Trophoblast cell (in vitro differentiated cells and primary cell): ENCODE measurements around the gene CGNL1.
A peak's percentile ranks its signal among the peaks of the same experiment; 100 is the strongest.

Experiments
- DNase-seq, 2 donors: peaks; one replicate each; pipeline ENCODE4 v3.0.0-alpha.2; 2016
- H2AFZ ChIP-seq: 2 replicates; pipeline ENCODE4 v1.6.1; 2013; ENCODE audit warnings: low read length, moderate library complexity, mild to moderate bottlenecking; ENCODE audit not compliant: insufficient read depth, poor library complexity
- H2AK5ac ChIP-seq: 2 replicates; pipeline ENCODE4 v1.6.1; 2013; ENCODE audit warnings: mild to moderate bottlenecking, low read length
- H2BK120ac ChIP-seq: 2 replicates; pipeline ENCODE4 v1.6.1; 2013; ENCODE audit warnings: low read length, mild to moderate bottlenecking, moderate library complexity; ENCODE audit not compliant: insufficient read depth, poor library complexity
- H2BK12ac ChIP-seq: 2 replicates; pipeline ENCODE4 v1.6.1; 2013; ENCODE audit warnings: mild to moderate bottlenecking, low read length, moderate library complexity
- H2BK5ac ChIP-seq: 2 replicates; pipeline ENCODE4 v1.6.1; 2013; ENCODE audit warnings: low read length, low read depth, moderate library complexity, mild to moderate bottlenecking; ENCODE audit not compliant: poor library complexity
- H3K14ac ChIP-seq: 2 replicates; pipeline ENCODE4 v1.6.1; 2013; ENCODE audit warnings: mild to moderate bottlenecking, low read length
- H3K18ac ChIP-seq: 2 replicates; pipeline ENCODE4 v1.6.1; 2013; ENCODE audit warnings: mild to moderate bottlenecking, low read length
- H3K23ac ChIP-seq: 2 replicates; pipeline ENCODE4 v1.6.1; 2013; ENCODE audit warnings: low read length
- H3K27ac ChIP-seq: 2 replicates; pipeline ENCODE4 v1.5.1; 2013; ENCODE audit warnings: low read depth, mild to moderate bottlenecking, inconsistent platforms, low read length, moderate library complexity
- H3K27me3 ChIP-seq: 2 replicates; pipeline ENCODE4 v1.6.1; 2013; ENCODE audit warnings: inconsistent platforms, mild to moderate bottlenecking, low read length, moderate library complexity; ENCODE audit not compliant: insufficient read depth
- H3K36me3 ChIP-seq, 2 experiments: 1 replicate in 1 of 2; 2 replicates in 1 of 2; pipeline ENCODE4 v1.6.1; 2013; ENCODE audit warnings: low read length in 2 of 2, mild to moderate bottlenecking in 2 of 2, moderate library complexity in 1 of 2; ENCODE audit not compliant: insufficient read depth in 2 of 2, control insufficient read depth in 1 of 2
- H3K4ac ChIP-seq: 2 replicates; pipeline ENCODE4 v1.6.1; 2013; ENCODE audit warnings: low read depth, mild to moderate bottlenecking, low read length, moderate library complexity
- H3K4me1 ChIP-seq, 2 experiments: 1 replicate in 1 of 2; 2 replicates in 1 of 2; pipeline ENCODE4 v1.6.1; 2013; ENCODE audit warnings: low read length in 2 of 2, mild to moderate bottlenecking in 2 of 2, moderate library complexity in 1 of 2; ENCODE audit not compliant: insufficient read depth in 2 of 2, control insufficient read depth in 1 of 2
- H3K4me2 ChIP-seq: 2 replicates; pipeline ENCODE4 v1.6.1; 2013; ENCODE audit warnings: inconsistent platforms, mild to moderate bottlenecking, low read length, moderate library complexity
- H3K4me3 ChIP-seq: 2 replicates; pipeline ENCODE4 v1.5.1; 2013; ENCODE audit warnings: mild to moderate bottlenecking, low read depth, low read length, inconsistent platforms
- H3K79me1 ChIP-seq: one replicate; pipeline ENCODE4 v1.6.1; 2013; ENCODE audit warnings: low read length
- H3K79me2 ChIP-seq: 2 replicates; pipeline ENCODE4 v1.6.1; 2013; ENCODE audit warnings: low read length, mild to moderate bottlenecking; ENCODE audit not compliant: control insufficient read depth, insufficient read depth, poor library complexity
- H3K9ac ChIP-seq: 2 replicates; pipeline ENCODE4 v1.6.1; 2013; ENCODE audit warnings: mild to moderate bottlenecking, low read length
- H3K9me3 ChIP-seq: 2 replicates; pipeline ENCODE4 v1.6.1; 2013; ENCODE audit warnings: low read depth, mild to moderate bottlenecking, control low read depth, inconsistent platforms, low read length; ENCODE audit not compliant: insufficient read depth
- H4K12ac ChIP-seq: 2 replicates; pipeline ENCODE4 v1.6.1; 2013; ENCODE audit warnings: low read depth, mild to moderate bottlenecking, low read length, moderate library complexity
- H4K8ac ChIP-seq: 2 replicates; pipeline ENCODE4 v1.6.1; 2013; ENCODE audit warnings: low read depth, mild to moderate bottlenecking, low read length, moderate library complexity
- H4K91ac ChIP-seq: one replicate; pipeline ENCODE4 v1.6.1; 2013; ENCODE audit warnings: low read depth, mild to moderate bottlenecking, low read length, moderate library complexity
- WGBS: extraction: QIAGEN DNeasy Blood & Tissue Kit; methylation state at CpG from one replicate; pipeline ENCODE4 v1.1.7; 2013; ENCODE audit warnings: missing lambda C conversion rate; ENCODE audit not compliant: insufficient read length, insufficient coverage; ENCODE audit errors: extremely low coverage; 5-methylcytosine and 5-hydroxymethylcytosine counted together

The CGNL1 gene

DNA sequence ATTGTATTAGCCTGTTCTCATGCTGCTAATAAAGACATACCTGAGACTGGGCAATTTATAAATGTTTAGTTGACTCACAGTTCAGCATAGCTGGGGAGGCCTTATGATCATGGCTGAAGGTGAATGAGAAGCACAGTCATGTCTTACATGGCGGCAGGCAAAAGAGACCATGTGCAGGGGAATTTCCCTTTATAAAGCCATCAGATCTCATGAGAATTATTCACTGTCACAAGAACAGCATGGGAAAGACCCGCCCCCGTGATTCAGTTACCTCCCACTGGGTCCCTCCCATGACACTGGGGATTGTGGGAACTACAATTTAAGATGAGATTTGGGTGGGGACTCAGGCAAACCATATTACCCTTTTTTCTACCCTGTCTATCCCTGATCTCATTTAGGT lies 163.9 kb downstream of the CGNL1 start:
- no CpG with 5 or more reads among the region's 3 CpGs for WGBS

GRCh38 chr15:57540736-57541135 lies 164.4 kb downstream of the CGNL1 start:
- WGBS: no CpG with 5 or more reads among the region's 11 CpGs
- Histone ChIP-seq H3K79me2 (no peaks in the 10 kb centered on the region), H3K9me3 (no peaks in the 10 kb centered on the region), H4K91ac (no peak overlapping the region), H3K14ac (no peak overlapping the region), H3K9ac (no peak overlapping the region), H3K4me1 (peaks cover 16 to 18% of the 10 kb centered on the region in 2 experiments), H2AK5ac (no peak overlapping the region), H2BK5ac (no peak overlapping the region), H3K27ac (no peak overlapping the region), H3K79me1 (peaks cover 2% of the 10 kb centered on the region), H2AFZ (no peak overlapping the region), H2BK12ac (no peak overlapping the region), H3K4ac (no peak overlapping the region), H2BK120ac (no peak overlapping the region), H3K4me2 (no peak overlapping the region), H3K27me3 (no peaks in the 10 kb centered on the region), H4K12ac (no peak overlapping the region), H3K18ac (no peak overlapping the region), H3K4me3 (no peak overlapping the region), H4K8ac (no peak overlapping the region), H3K36me3 (peaks cover 14 to 18% of the 10 kb centered on the region in 2 experiments), H3K23ac (no peak overlapping the region)
- DNase-seq: peak in 1 of 2 donors; percentile 30

More for the DNA sequence above, 163.9 kb downstream of the CGNL1 start:
- no peak overlapping the region for H3K4ac ChIP-seq
- peaks cover 2% of the 10 kb centered on the region for H3K9me3 ChIP-seq
- peaks cover 2% of the 10 kb centered on the region for H3K79me1 ChIP-seq
- H3K27ac ChIP-seq: no peak overlapping the region
- H3K4me2 ChIP-seq: no peak overlapping the region
- no peak for DNase-seq
- H4K8ac ChIP-seq: no peak overlapping the region
- no peak overlapping the region for H2BK5ac ChIP-seq
- no peak overlapping the region for H4K91ac ChIP-seq
- no peak overlapping the region for H3K14ac ChIP-seq
- no peak overlapping the region for H3K18ac ChIP-seq
- H3K9ac ChIP-seq: no peak overlapping the region
- H2AFZ ChIP-seq: no peak overlapping the region
- H2BK120ac ChIP-seq: no peak overlapping the region
- no peak overlapping the region for H3K4me3 ChIP-seq
- no peak overlapping the region for H2AK5ac ChIP-seq
- peaks cover 16 to 18% of the 10 kb centered on the region in 2 experiments for H3K4me1 ChIP-seq
- H3K23ac ChIP-seq: no peak overlapping the region
- H3K27me3 ChIP-seq: no peaks in the 10 kb centered on the region
- peaks cover 14 to 18% of the 10 kb centered on the region in 2 experiments for H3K36me3 ChIP-seq
- no peak overlapping the region for H2BK12ac ChIP-seq
- no peak overlapping the region for H4K12ac ChIP-seq
- H3K79me2 ChIP-seq: no peaks in the 10 kb centered on the region

GRCh38 chr15:57541271-57541670 lies 165.0 kb downstream of the CGNL1 start:
- no peaks in the 10 kb centered on the region for H3K9me3 ChIP-seq
- no peak overlapping the region for H2BK5ac ChIP-seq
- H3K4me2 ChIP-seq: no peak overlapping the region
- H3K27me3 ChIP-seq: no peaks in the 10 kb centered on the region
- no CpG with 5 or more reads among the region's 8 CpGs for WGBS
- H3K18ac ChIP-seq: no peak overlapping the region
- no peak overlapping the region for H3K14ac ChIP-seq
- no peak overlapping the region for H4K12ac ChIP-seq
- H3K9ac ChIP-seq: no peak overlapping the region
- no peak overlapping the region for H2AK5ac ChIP-seq
- H3K79me1 ChIP-seq: peaks cover 2% of the 10 kb centered on the region
- H3K27ac ChIP-seq: no peak overlapping the region
- no peak overlapping the region for H3K4me3 ChIP-seq
- no peak for DNase-seq
- no peak overlapping the region for H2BK12ac ChIP-seq
- H2BK120ac ChIP-seq: no peak overlapping the region
- no peaks in the 10 kb centered on the region for H3K79me2 ChIP-seq
- peaks cover 16 to 18% of the 10 kb centered on the region in 2 experiments for H3K4me1 ChIP-seq
- H4K91ac ChIP-seq: no peak overlapping the region
- H3K4ac ChIP-seq: no peak overlapping the region
- no peak overlapping the region for H3K23ac ChIP-seq
- no peak overlapping the region for H2AFZ ChIP-seq
- no peak overlapping the region for H4K8ac ChIP-seq
- peaks cover 19 to 20% of the 10 kb centered on the region in 2 experiments for H3K36me3 ChIP-seq

DNA sequence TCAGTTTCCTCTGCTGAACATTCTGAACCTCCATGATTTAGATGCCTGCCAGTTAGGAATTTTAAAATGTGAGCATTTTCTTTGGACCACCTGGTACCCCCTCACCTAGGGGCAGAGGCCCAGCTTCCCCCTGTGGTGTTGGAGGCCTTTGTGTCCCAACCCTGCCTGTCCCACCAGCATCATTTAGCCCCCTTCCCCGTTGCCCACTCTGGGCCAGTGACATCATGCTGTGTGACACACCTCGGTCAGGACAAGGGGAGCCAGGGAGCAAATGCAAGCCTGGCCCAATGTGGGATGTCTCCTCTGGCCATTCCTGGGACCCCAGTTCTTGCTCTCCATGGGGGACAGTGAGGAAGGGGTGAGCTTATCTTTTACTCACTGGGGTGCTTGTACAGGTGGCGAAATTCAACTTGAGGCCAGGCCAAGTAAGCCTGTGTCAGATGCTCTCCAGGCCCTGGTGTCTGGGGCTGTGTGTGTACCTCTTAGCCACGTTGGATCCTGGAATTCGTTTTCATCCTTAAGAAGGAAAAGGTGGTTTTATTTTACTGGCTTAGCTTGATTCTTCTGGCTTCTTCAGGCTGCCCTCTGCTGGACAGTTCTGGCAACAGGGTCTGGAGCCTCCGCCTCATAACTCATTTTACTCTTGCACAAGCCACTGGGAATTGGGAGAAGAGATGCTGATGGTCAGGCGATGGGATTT lies 165.7 kb downstream of the CGNL1 start:
- H2BK5ac ChIP-seq: no peak overlapping the region
- no peak overlapping the region for H3K4ac ChIP-seq
- no peak overlapping the region for H3K4me2 ChIP-seq
- no peak overlapping the region for H3K23ac ChIP-seq
- no peak overlapping the region for H4K12ac ChIP-seq
- DNase-seq: peak; percentile 69 to 84
- H3K27ac ChIP-seq: no peak overlapping the region
- no peak overlapping the region for H3K14ac ChIP-seq
- H3K9me3 ChIP-seq: no peaks in the 10 kb centered on the region
- H3K4me3 ChIP-seq: no peak overlapping the region
- H2BK12ac ChIP-seq: no peak overlapping the region
- no peak overlapping the region for H3K9ac ChIP-seq
- no peak overlapping the region for H2BK120ac ChIP-seq
- no peak overlapping the region for H2AFZ ChIP-seq
- peaks cover 16 to 17% of the 10 kb centered on the region in 2 experiments for H3K4me1 ChIP-seq
- peaks cover 2% of the 10 kb centered on the region for H3K79me1 ChIP-seq
- H3K18ac ChIP-seq: no peak overlapping the region
- no peaks in the 10 kb centered on the region for H3K27me3 ChIP-seq
- no peak overlapping the region for H4K91ac ChIP-seq
- H3K36me3 ChIP-seq: peaks cover 20 to 21% of the 10 kb centered on the region in 2 experiments
- no peaks in the 10 kb centered on the region for H3K79me2 ChIP-seq
- WGBS: no CpG with 5 or more reads among the region's 7 CpGs
- H2AK5ac ChIP-seq: no peak overlapping the region
- H4K8ac ChIP-seq: no peak overlapping the region
